Effector memory CD8-positive, alpha-beta T cell (primary cell): ENCODE results near the gene CD247.

ENCODE experiments used
- ATAC-seq: fragments of 150-1000 bp; cut with Tn5 transposase; replicated peaks from 2 replicates; pipeline ENCODE4 v1.10.0; 2021; ENCODE audit warnings: mild to moderate bottlenecking, moderate library complexity
- DNase-seq, 3 experiments: peaks; one replicate each; pipeline ENCODE4 v3.0.0; 2021
- H3K27ac Mint-ChIP-seq, 2 donors: one replicate each; pipeline ENCODE4 v1.8.0; 2022; ENCODE audit warnings: mild to moderate bottlenecking in 2 of 2, mixed read lengths in 2 of 2, moderate library complexity in 2 of 2
- H3K27me3 Mint-ChIP-seq, 2 donors: one replicate each; pipeline ENCODE4 v1.8.0; 2022; ENCODE audit warnings: mixed read lengths in 2 of 2
- H3K36me3 Mint-ChIP-seq: one replicate; pipeline ENCODE4 v1.8.0; 2022; ENCODE audit warnings: mild to moderate bottlenecking, moderate library complexity, mixed read lengths; ENCODE audit not compliant: insufficient read depth
- H3K4me1 Mint-ChIP-seq, 2 donors: one replicate each; pipeline ENCODE4 v1.8.0; 2022; ENCODE audit warnings: low read depth in 2 of 2, mixed read lengths in 2 of 2
- H3K4me3 Mint-ChIP-seq, 2 donors: one replicate each; pipeline ENCODE4 v1.8.0; 2022; ENCODE audit warnings: mild to moderate bottlenecking in 2 of 2, mixed read lengths in 2 of 2, moderate library complexity in 2 of 2
- H3K9me3 Mint-ChIP-seq, 2 donors: one replicate each; pipeline ENCODE4 v1.8.0; 2022; ENCODE audit warnings: mixed read lengths in 2 of 2

The CD247 gene

GRCh38 chr1:167452483-167452882 lies 65.8 kb downstream of the CD247 start:
- DNase-seq (no peak), ATAC-seq (no peak)
- Mint-ChIP-seq H3K4me3 (peak overlapping the region in 1 of 2 donors; percentile 41), H3K36me3 (peaks cover 53% of the 10 kb centered on the region), H3K27ac (peak overlapping the region; percentile 44 to 79), H3K27me3 (no peaks in the 10 kb centered on the region), H3K9me3 (no peaks in the 10 kb centered on the region), H3K4me1 (peaks cover 51 to 60% of the 10 kb centered on the region in 2 donors)

GRCh38 chr1:167450843-167451242 lies 67.5 kb downstream of the CD247 start:
- H3K4me3 Mint-ChIP-seq = peak overlapping the region; percentile 56 to 70
- no peaks in the 10 kb centered on the region for H3K9me3 Mint-ChIP-seq
- H3K4me1 Mint-ChIP-seq = peaks cover 50 to 60% of the 10 kb centered on the region in 2 donors
- no peaks in the 10 kb centered on the region for H3K27me3 Mint-ChIP-seq
- peaks cover 57% of the 10 kb centered on the region for H3K36me3 Mint-ChIP-seq
- ATAC-seq = peak; percentile 34
- DNase-seq = no peak
- peak overlapping the region; percentile 44 to 71 for H3K27ac Mint-ChIP-seq

- Mint-ChIP-seq H3K4me3 (peak overlapping the region; percentile 77 to 79), H3K27me3 (no peaks in the 10 kb centered on the region), H3K4me1 (peaks cover 65 to 75% of the 10 kb centered on the region in 2 donors), H3K9me3 (no peaks in the 10 kb centered on the region), H3K36me3 (peaks cover 64% of the 10 kb centered on the region), H3K27ac (peak overlapping the region; percentile 96)
- ATAC-seq = peak; percentile 70
- DNase-seq = peak; percentile 45 to 51 (median 49)
Observed at GRCh38 chr1:167447521-167448136, 70.7 kb downstream of the CD247 start.

GRCh38 chr1:167446966-167447365 lies 71.4 kb downstream of the CD247 start:
- Mint-ChIP-seq H3K36me3 (peaks cover 68% of the 10 kb centered on the region), H3K27ac (peak overlapping the region; percentile 96), H3K27me3 (no peaks in the 10 kb centered on the region), H3K4me1 (peaks cover 65 to 76% of the 10 kb centered on the region in 2 donors), H3K9me3 (no peaks in the 10 kb centered on the region), H3K4me3 (peak overlapping the region; percentile 77 to 79)
- DNase-seq (no peak), ATAC-seq (no peak)

- Mint-ChIP-seq H3K36me3 (peaks cover 67% of the 10 kb centered on the region), H3K27ac (peak overlapping the region; percentile 96), H3K4me3 (no peak overlapping the region), H3K27me3 (no peaks in the 10 kb centered on the region), H3K4me1 (peaks cover 75 to 77% of the 10 kb centered on the region in 2 donors), H3K9me3 (no peaks in the 10 kb centered on the region)
- no peak for ATAC-seq
- DNase-seq = no peak
Observed at GRCh38 chr1:167443757-167444156, 74.6 kb downstream of the CD247 start.

- Mint-ChIP-seq H3K27me3 (no peaks in the 10 kb centered on the region), H3K9me3 (no peaks in the 10 kb centered on the region), H3K36me3 (peaks cover 71% of the 10 kb centered on the region), H3K4me1 (peaks cover 76 to 79% of the 10 kb centered on the region in 2 donors), H3K27ac (peak overlapping the region; percentile 95 to 96), H3K4me3 (peak overlapping the region; percentile 49 to 59)
- ATAC-seq = no peak
- DNase-seq = no peak
Observed at GRCh38 chr1:167442854-167443565, 75.3 kb downstream of the CD247 start.

- Mint-ChIP-seq H3K4me3 (peak overlapping the region; percentile 49 to 59), H3K27me3 (no peaks in the 10 kb centered on the region), H3K4me1 (peaks cover 76 to 80% of the 10 kb centered on the region in 2 donors), H3K9me3 (no peaks in the 10 kb centered on the region), H3K36me3 (peaks cover 70% of the 10 kb centered on the region), H3K27ac (peak overlapping the region; percentile 95 to 96)
- DNase-seq = peak; percentile 84 to 87 (median 86)
- ATAC-seq = peak; percentile 82
Observed at GRCh38 chr1:167442142-167442848, 76.0 kb downstream of the CD247 start.

GRCh38 chr1:167441222-167441621 lies 77.1 kb downstream of the CD247 start:
- H3K9me3 Mint-ChIP-seq = no peaks in the 10 kb centered on the region
- H3K4me3 Mint-ChIP-seq = peak overlapping the region in 1 of 2 donors; percentile 1
- H3K4me1 Mint-ChIP-seq = peaks cover 74 to 80% of the 10 kb centered on the region in 2 donors
- DNase-seq (no peak), ATAC-seq (no peak)
- no peaks in the 10 kb centered on the region for H3K27me3 Mint-ChIP-seq
- peaks cover 69% of the 10 kb centered on the region for H3K36me3 Mint-ChIP-seq
- H3K27ac Mint-ChIP-seq = peak overlapping the region; percentile 85 to 96

- H3K4me1 Mint-ChIP-seq = peaks cover 73 to 79% of the 10 kb centered on the region in 2 donors
- no peak for DNase-seq
- no peak overlapping the region for H3K4me3 Mint-ChIP-seq
- no peak for ATAC-seq
- peaks cover 68% of the 10 kb centered on the region for H3K36me3 Mint-ChIP-seq
- H3K27me3 Mint-ChIP-seq = no peaks in the 10 kb centered on the region
- H3K9me3 Mint-ChIP-seq = no peaks in the 10 kb centered on the region
- H3K27ac Mint-ChIP-seq = peak overlapping the region; percentile 85 to 96
Observed at GRCh38 chr1:167440776-167441175, 77.6 kb downstream of the CD247 start.

GRCh38 chr1:167440345-167440744 lies 78.0 kb downstream of the CD247 start:
- no peak for ATAC-seq
- Mint-ChIP-seq H3K36me3 (peaks cover 71% of the 10 kb centered on the region), H3K4me3 (peak overlapping the region; percentile 15 to 55)

GRCh38 chr1:167439301-167439988 lies 78.9 kb downstream of the CD247 start:
- Mint-ChIP-seq H3K9me3 (no peaks in the 10 kb centered on the region), H3K4me1 (peaks cover 70 to 76% of the 10 kb centered on the region in 2 donors), H3K27me3 (no peaks in the 10 kb centered on the region), H3K4me3 (peak overlapping the region; percentile 75 to 83), H3K36me3 (peaks cover 71% of the 10 kb centered on the region), H3K27ac (peak overlapping the region; percentile 74 to 96)
- DNase-seq = no peak
- ATAC-seq = no peak

More at GRCh38 chr1:167440345-167440744, 78.0 kb downstream of the CD247 start:
- DNase-seq = no peak
- Mint-ChIP-seq H3K4me1 (peaks cover 73 to 78% of the 10 kb centered on the region in 2 donors), H3K27me3 (no peaks in the 10 kb centered on the region), H3K27ac (peak overlapping the region; percentile 74 to 96), H3K9me3 (no peaks in the 10 kb centered on the region)

- Mint-ChIP-seq H3K9me3 (no peaks in the 10 kb centered on the region), H3K36me3 (peaks cover 66% of the 10 kb centered on the region), H3K27ac (peak overlapping the region; percentile 94 to 96), H3K27me3 (no peaks in the 10 kb centered on the region), H3K4me3 (peak overlapping the region; percentile 75 to 83), H3K4me1 (peaks cover 68 to 73% of the 10 kb centered on the region in 2 donors)
- DNase-seq = no peak
- ATAC-seq = peak; percentile 55
Observed at GRCh38 chr1:167438171-167439138, 79.9 kb downstream of the CD247 start.
